Keratinocyte (primary cell): Measurements from ENCODE around the gene PTGES3. TPM values are rescaled to one million over a fixed set of nuclear protein-coding genes. Genes with fewer than 3 reads are reported as not detected.

ENCODE experiments used
- DNase-seq: peaks from one replicate; pipeline ENCODE4 v3.0.0-alpha.2; 2011; ENCODE audit warnings: low read depth, missing footprints, low spot score
- FAIRE-seq: peaks from 2 replicates; lab custom pipeline; 2011; peaks lifted over from hg19 to GRCh38; lab: Jason Lieb, UNC
- H2AFZ ChIP-seq: 2 replicates; pipeline ENCODE4 v1.6.0; 2012; ENCODE audit warnings: low read length, control low read depth, inconsistent platforms; ENCODE audit not compliant: control insufficient read depth
- H3K27ac ChIP-seq: 2 replicates; pipeline ENCODE4 v1.5.1; 2011; ENCODE audit warnings: low read length; ENCODE audit not compliant: control insufficient read depth, insufficient read depth
- H3K27me3 ChIP-seq: 3 replicates; pipeline ENCODE4 v1.6.0; 2011; ENCODE audit warnings: low read length; ENCODE audit not compliant: control insufficient read depth, insufficient read depth; ENCODE audit errors: extremely low read depth
- H3K36me3 ChIP-seq, 2 experiments: 2 replicates in 1 of 2; 3 replicates in 1 of 2; pipeline ENCODE4 v1.5.1; 2011; ENCODE audit warnings: low read length in 2 of 2, mild to moderate bottlenecking in 1 of 2; ENCODE audit not compliant: control insufficient read depth in 2 of 2, insufficient read depth in 2 of 2; ENCODE audit errors: extremely low read depth in 1 of 2
- H3K4me1 ChIP-seq: 3 replicates; pipeline ENCODE4 v1.5.1; 2011; ENCODE audit warnings: low read length; ENCODE audit not compliant: control insufficient read depth, insufficient read depth; ENCODE audit errors: extremely low read depth
- H3K4me2 ChIP-seq: 3 replicates; pipeline ENCODE4 v1.6.0; 2011; ENCODE audit warnings: low read depth, low read length; ENCODE audit not compliant: control insufficient read depth, insufficient read depth; ENCODE audit errors: extremely low read depth
- H3K4me3 ChIP-seq, 3 experiments: fragments of 200-600 bp in 1 of 3; sonication (generic) in 1 of 3; 2 replicates in 2 of 3; 3 replicates in 1 of 3; pipeline ENCODE4 v1.5.1; 2011 to 2016; ENCODE audit warnings: low read length in 3 of 3, mild to moderate bottlenecking in 3 of 3, control low read depth in 2 of 3, inconsistent platforms in 1 of 3, low read depth in 1 of 3, mixed read lengths in 1 of 3, mixed run types in 1 of 3, moderate library complexity in 1 of 3; ENCODE audit not compliant: control insufficient read depth in 2 of 3, insufficient read depth in 2 of 3; ENCODE audit errors: extremely low read depth in 1 of 3
- H3K79me2 ChIP-seq: 2 replicates; pipeline ENCODE4 v1.6.0; 2012; ENCODE audit warnings: low read length; ENCODE audit not compliant: control insufficient read depth, insufficient read depth
- H3K9ac ChIP-seq: 3 replicates; pipeline ENCODE4 v1.6.0; 2011; ENCODE audit warnings: low read length; ENCODE audit not compliant: control insufficient read depth, insufficient read depth; ENCODE audit errors: extremely low read depth
- H3K9me1 ChIP-seq: 3 replicates; pipeline ENCODE4 v1.6.0; 2011; ENCODE audit warnings: low read length; ENCODE audit not compliant: control insufficient read depth, insufficient read depth; ENCODE audit errors: extremely low read depth
- H3K9me3 ChIP-seq: 2 replicates; pipeline ENCODE4 v1.5.1; 2012; ENCODE audit warnings: low read depth, low read length; ENCODE audit not compliant: control insufficient read depth
- H4K20me1 ChIP-seq: 3 replicates; pipeline ENCODE4 v1.6.0; 2011; ENCODE audit warnings: low read length; ENCODE audit not compliant: control insufficient read depth, insufficient read depth; ENCODE audit errors: extremely low read depth
- EZH2 ChIP-seq: IDR thresholded peaks from one replicate; pipeline ENCODE4 v1.6.1; 2012; ENCODE audit warnings: inconsistent platforms, mild to moderate bottlenecking, low read length, moderate library complexity
- dilution Hi-C: fragments of 300-500 bp; cut with MboI; formaldehyde crosslinking; loops from one replicate; pipeline ENCODE4 v1.7.0; 2020; ENCODE audit warnings: low sequenced_read_pairs; ENCODE audit not compliant: extremely low pct_ligation_motif_present
- polyA plus RNA-seq, 5 experiments: library from polyadenylated mRNA; depleted of rRNA in 3 of 5; stranded (reverse) in 3 of 5; stranded (forward) in 1 of 5; unstranded in 1 of 5; fragments of >200 nt; gene quantifications; 1 replicate in 1 of 5; 2 replicates in 3 of 5; 3 replicates in 1 of 5; pipeline versions ENCODE4 v1.2.1 to v1.2.3, GENCODE V29; 2011 to 2012; ENCODE audit warnings: missing spikeins in 2 of 5, low read depth in 1 of 5, low replicate concordance in 1 of 5
- TF ChIP-seq, protein P1 (sequence below), 3 experiments: IDR thresholded peaks in 1 of 3; conservative IDR thresholded peaks in 1 of 3; optimal IDR thresholded peaks in 1 of 3; 2 replicates in 2 of 3; 3 replicates in 1 of 3; pipeline versions ENCODE3 to v1.5.1; 2011; ENCODE audit warnings: low read length in 3 of 3, mild to moderate bottlenecking in 3 of 3, moderate library complexity in 2 of 3, control low read depth in 1 of 3, inconsistent platforms in 1 of 3; ENCODE audit not compliant: insufficient read depth in 2 of 3; ENCODE audit errors: extremely low read depth in 1 of 3

PTGES3 gene
- polyA plus RNA-seq, 1 donor (not counting 4 experiments of a cell fraction or from before 2014, with no cell fraction given), result 136 TPM

DNA sequence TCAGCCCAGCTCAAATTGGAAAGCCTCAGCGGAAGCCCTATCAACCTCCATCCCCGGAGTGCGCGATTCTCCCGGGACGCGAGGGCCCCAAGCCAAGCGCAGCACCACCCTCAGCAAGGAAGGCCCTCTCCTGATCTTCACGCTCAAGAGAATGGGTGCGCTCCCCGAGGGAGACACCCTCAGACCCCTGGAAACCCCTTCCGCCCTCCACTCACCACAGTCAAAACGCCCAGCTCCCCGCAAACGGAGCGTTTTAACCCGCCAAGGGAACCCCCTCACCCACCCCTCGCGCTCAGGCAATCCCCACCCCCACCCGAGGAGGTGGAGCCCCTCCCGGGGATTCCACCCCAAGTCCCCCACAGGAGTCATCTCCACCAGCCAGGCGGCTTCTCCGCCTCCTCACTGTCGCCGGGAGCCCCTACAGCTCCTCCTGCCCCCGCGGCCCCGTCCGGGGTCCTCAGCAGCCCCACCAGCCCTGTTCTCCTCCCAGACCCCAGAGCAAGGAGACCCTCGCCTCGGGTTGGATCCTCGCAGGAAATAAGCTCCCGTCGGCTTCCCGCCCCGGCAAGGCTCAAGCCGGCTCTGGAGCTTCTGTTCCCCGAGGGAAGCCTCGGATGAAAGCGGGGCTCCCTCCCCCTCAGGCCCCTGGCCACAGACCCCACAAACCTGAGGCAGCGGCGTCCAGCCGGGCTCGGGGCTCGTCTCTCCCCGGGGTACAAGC, 58.5 kb downstream of the PTGES3 start:
- TF ChIP-seq EZH2, result no peak
- TF ChIP-seq, protein P1, sequence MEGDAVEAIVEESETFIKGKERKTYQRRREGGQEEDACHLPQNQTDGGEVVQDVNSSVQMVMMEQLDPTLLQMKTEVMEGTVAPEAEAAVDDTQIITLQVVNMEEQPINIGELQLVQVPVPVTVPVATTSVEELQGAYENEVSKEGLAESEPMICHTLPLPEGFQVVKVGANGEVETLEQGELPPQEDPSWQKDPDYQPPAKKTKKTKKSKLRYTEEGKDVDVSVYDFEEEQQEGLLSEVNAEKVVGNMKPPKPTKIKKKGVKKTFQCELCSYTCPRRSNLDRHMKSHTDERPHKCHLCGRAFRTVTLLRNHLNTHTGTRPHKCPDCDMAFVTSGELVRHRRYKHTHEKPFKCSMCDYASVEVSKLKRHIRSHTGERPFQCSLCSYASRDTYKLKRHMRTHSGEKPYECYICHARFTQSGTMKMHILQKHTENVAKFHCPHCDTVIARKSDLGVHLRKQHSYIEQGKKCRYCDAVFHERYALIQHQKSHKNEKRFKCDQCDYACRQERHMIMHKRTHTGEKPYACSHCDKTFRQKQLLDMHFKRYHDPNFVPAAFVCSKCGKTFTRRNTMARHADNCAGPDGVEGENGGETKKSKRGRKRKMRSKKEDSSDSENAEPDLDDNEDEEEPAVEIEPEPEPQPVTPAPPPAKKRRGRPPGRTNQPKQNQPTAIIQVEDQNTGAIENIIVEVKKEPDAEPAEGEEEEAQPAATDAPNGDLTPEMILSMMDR (optimal IDR thresholded peaks at IDR 0.05 in 1 of 3, IDR thresholded peaks at IDR 0.05 in 1 of 3, conservative IDR thresholded peaks at IDR 0.05 in 1 of 3; ENCODE audit: extremely low read depth in 1 of 3, insufficient read depth in 2 of 3, low read length in 3 of 3), result no peak
- FAIRE-seq, result no peak
- dilution Hi-C loops, result no loop called here
- no peaks in the 10 kb centered on the region for H3K27me3 ChIP-seq
- peaks cover 41% of the 10 kb centered on the region for H3K4me1 ChIP-seq
- peaks cover 4 to 11% of the 10 kb centered on the region in 2 experiments for H3K36me3 ChIP-seq
- no peaks in the 10 kb centered on the region for H3K9me3 ChIP-seq
- H3K4me2 ChIP-seq, result peak overlapping the region; percentile 97
- H3K9me1 ChIP-seq, result peaks cover 4% of the 10 kb centered on the region
- H4K20me1 ChIP-seq, result peaks cover 6% of the 10 kb centered on the region
- H3K27ac ChIP-seq, result peak overlapping the region; percentile 85
- H3K79me2 ChIP-seq, result peaks cover 91% of the 10 kb centered on the region
- H2AFZ ChIP-seq, result peak overlapping the region; percentile 59
- peak overlapping the region; percentile 87 for H3K9ac ChIP-seq
- H3K4me3 ChIP-seq, result peak overlapping the region; percentile 92 to 99 (median 97)
- no peak for DNase-seq

GRCh38 chr12:56628671-56629458, 59.2 kb downstream of the PTGES3 start:
- peak overlapping the region; percentile 59 for H2AFZ ChIP-seq
- dilution Hi-C loops, result no loop called here
- peak overlapping the region; percentile 92 to 99 (median 97) for H3K4me3 ChIP-seq
- H3K36me3 ChIP-seq, result peaks cover 4 to 11% of the 10 kb centered on the region in 2 experiments
- peak overlapping the region; percentile 87 for H3K9ac ChIP-seq
- no peaks in the 10 kb centered on the region for H3K27me3 ChIP-seq
- DNase-seq (no peak), FAIRE-seq (no peak)
- H3K79me2 ChIP-seq, result peaks cover 91% of the 10 kb centered on the region
- no peaks in the 10 kb centered on the region for H3K9me3 ChIP-seq
- peaks cover 40% of the 10 kb centered on the region for H3K4me1 ChIP-seq
- peaks cover 6% of the 10 kb centered on the region for H4K20me1 ChIP-seq
- no peak for TF ChIP-seq EZH2
- TF ChIP-seq, protein P1 (optimal IDR thresholded peaks at IDR 0.05 in 1 of 3, IDR thresholded peaks at IDR 0.05 in 1 of 3, conservative IDR thresholded peaks at IDR 0.05 in 1 of 3; ENCODE audit: extremely low read depth in 1 of 3, insufficient read depth in 2 of 3, low read length in 3 of 3), result no peak
- peaks cover 4% of the 10 kb centered on the region for H3K9me1 ChIP-seq
- H3K27ac ChIP-seq, result peak overlapping the region; percentile 85
- peak overlapping the region; percentile 97 for H3K4me2 ChIP-seq
